ENCODE results near the gene ZBTB7C. TPM values are rescaled to one million over a fixed set of nuclear protein-coding genes. Genes with fewer than 3 reads are reported as not detected.

ZBTB7C gene
- total RNA-seq, 1 experiment from 2014 or later, result 0.32 TPM

DNA sequence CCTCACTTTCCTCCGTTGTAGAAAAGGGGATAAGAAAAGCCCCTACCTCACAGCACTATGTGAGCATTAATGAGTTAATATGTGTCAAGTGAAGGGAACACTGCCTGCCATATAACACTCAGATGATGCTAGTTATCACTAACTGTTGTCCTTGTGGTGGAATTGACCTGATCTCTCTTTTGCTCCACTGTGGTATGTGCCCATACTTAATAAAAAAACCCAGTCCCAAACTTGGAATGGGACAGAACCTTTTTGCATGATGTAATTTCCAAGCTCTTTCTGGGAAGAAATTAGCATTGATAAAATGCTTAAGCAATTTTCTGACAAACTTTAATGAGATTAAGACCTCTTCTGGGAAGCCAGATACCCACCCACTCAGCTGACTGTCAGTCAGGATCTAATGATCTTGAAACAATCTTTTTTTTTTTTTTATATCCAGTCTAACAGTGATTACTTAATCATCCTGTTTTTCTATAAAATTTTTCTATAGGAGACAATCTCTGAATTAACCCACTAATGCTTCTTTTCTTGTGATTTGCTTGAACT is 158.7 kb downstream of the ZBTB7C start:
- intact Hi-C loops (cut with micrococcal nuclease; ENCODE audit: unreplicated experiment), result no loop called here
- ChIA-PET CTCF (no interaction called here), POLR2A (ENCODE audit: low non-redundant PET) (no interaction called here)
- Histone ChIP-seq H3K4me3 (ENCODE audit: low read depth, low read length, poor library complexity, severe bottlenecking) (no peak overlapping the region), H3K4me1 (ENCODE audit: insufficient read depth, low read length, poor library complexity, severe bottlenecking) (peaks cover 10% of the 10 kb centered on the region), H3K9me3 (ENCODE audit: low read depth, low read length, poor library complexity, severe bottlenecking) (no peaks in the 10 kb centered on the region), H3K36me3 (ENCODE audit: insufficient read depth, low read length, poor library complexity, severe bottlenecking) (no peaks in the 10 kb centered on the region), H3K27ac (ENCODE audit: low read depth, low read length, poor library complexity, severe bottlenecking) (no peak overlapping the region), H3K27me3 (replicated peaks; ENCODE audit: insufficient read depth, low read depth, low read length, poor library complexity) (no peaks in the 10 kb centered on the region)
- peak; percentile 12 for DNase-seq (ENCODE audit: low spot score)
- no TSS peak for BruUV-seq (replicated peaks)
- TF ChIP-seq, protein P1, sequence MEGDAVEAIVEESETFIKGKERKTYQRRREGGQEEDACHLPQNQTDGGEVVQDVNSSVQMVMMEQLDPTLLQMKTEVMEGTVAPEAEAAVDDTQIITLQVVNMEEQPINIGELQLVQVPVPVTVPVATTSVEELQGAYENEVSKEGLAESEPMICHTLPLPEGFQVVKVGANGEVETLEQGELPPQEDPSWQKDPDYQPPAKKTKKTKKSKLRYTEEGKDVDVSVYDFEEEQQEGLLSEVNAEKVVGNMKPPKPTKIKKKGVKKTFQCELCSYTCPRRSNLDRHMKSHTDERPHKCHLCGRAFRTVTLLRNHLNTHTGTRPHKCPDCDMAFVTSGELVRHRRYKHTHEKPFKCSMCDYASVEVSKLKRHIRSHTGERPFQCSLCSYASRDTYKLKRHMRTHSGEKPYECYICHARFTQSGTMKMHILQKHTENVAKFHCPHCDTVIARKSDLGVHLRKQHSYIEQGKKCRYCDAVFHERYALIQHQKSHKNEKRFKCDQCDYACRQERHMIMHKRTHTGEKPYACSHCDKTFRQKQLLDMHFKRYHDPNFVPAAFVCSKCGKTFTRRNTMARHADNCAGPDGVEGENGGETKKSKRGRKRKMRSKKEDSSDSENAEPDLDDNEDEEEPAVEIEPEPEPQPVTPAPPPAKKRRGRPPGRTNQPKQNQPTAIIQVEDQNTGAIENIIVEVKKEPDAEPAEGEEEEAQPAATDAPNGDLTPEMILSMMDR (conservative IDR thresholded peaks at IDR 0.05; ENCODE audit: low read depth, low read length), result no peak
- TF ChIP-seq EZH2 (IDR thresholded peaks at IDR 0.05; ENCODE audit: borderline replicate concordance, low read depth, low read length, poor library complexity, severe bottlenecking), result no peak

DNA sequence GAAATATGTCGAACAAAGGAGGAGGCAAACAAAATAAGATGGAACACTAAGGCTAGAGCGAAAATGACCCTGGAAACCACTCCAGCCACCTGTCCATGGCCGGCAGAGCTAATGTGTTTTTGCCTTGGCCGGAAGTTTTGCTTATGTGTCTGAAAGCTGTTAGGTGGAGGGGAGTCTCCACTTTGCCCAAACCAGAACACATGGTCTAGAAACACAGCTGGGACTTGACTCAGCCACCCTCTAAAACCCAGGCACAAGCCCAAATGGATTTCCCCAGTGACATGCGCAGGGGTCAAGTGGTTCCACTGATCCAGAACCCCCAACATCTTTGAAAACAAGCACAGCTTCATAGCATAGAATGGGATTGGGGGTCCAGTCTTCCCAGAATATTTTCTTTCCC is 159.3 kb downstream of the ZBTB7C start:
- Histone ChIP-seq H3K4me3 (ENCODE audit: low read depth, low read length, poor library complexity, severe bottlenecking) (no peak overlapping the region), H3K36me3 (ENCODE audit: insufficient read depth, low read length, poor library complexity, severe bottlenecking) (no peaks in the 10 kb centered on the region), H3K27me3 (replicated peaks; ENCODE audit: insufficient read depth, low read depth, low read length, poor library complexity) (no peaks in the 10 kb centered on the region), H3K27ac (ENCODE audit: low read depth, low read length, poor library complexity, severe bottlenecking) (no peak overlapping the region), H3K4me1 (ENCODE audit: insufficient read depth, low read length, poor library complexity, severe bottlenecking) (peaks cover 10% of the 10 kb centered on the region), H3K9me3 (ENCODE audit: low read depth, low read length, poor library complexity, severe bottlenecking) (no peaks in the 10 kb centered on the region)
- no peak for DNase-seq (ENCODE audit: low spot score)
- ChIA-PET POLR2A (ENCODE audit: low non-redundant PET) (no interaction called here), CTCF (no interaction called here)
- no TSS peak for BruUV-seq (replicated peaks)
- intact Hi-C loops (cut with micrococcal nuclease; ENCODE audit: unreplicated experiment), result no loop called here
- no peak for TF ChIP-seq EZH2 (IDR thresholded peaks at IDR 0.05; ENCODE audit: borderline replicate concordance, low read depth, low read length, poor library complexity, severe bottlenecking)
- TF ChIP-seq, protein P1 (conservative IDR thresholded peaks at IDR 0.05; ENCODE audit: low read depth, low read length), result no peak

DNA sequence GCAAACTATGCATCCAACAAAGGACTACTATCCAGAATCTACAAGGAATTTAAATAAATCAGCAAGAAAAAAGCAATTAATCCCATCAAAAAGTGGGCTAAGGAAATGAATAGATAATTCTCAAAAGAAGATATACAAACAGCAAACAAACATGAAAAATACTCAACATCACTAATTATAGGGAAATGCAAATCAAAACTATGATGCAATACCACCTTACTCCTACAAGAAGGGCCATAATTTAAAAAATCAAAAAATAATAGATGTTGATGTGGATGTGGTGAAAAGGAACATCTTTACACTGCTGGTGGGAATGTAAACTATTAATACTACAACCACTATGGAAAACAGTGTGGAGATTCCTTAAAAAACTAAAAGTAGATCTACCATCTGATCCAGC is 164.7 kb downstream of the ZBTB7C start:
- no peaks in the 10 kb centered on the region for H3K27me3 ChIP-seq (replicated peaks; ENCODE audit: insufficient read depth, low read depth, low read length, poor library complexity)
- H3K9me3 ChIP-seq (ENCODE audit: low read depth, low read length, poor library complexity, severe bottlenecking), result no peaks in the 10 kb centered on the region
- H3K4me1 ChIP-seq (ENCODE audit: insufficient read depth, low read length, poor library complexity, severe bottlenecking), result no peaks in the 10 kb centered on the region
- no TSS peak for BruUV-seq (replicated peaks)
- ChIA-PET CTCF (no interaction called here), POLR2A (ENCODE audit: low non-redundant PET) (no interaction called here)
- TF ChIP-seq, protein P1 (conservative IDR thresholded peaks at IDR 0.05; ENCODE audit: low read depth, low read length), result no peak
- no peak for TF ChIP-seq EZH2 (IDR thresholded peaks at IDR 0.05; ENCODE audit: borderline replicate concordance, low read depth, low read length, poor library complexity, severe bottlenecking)
- no peaks in the 10 kb centered on the region for H3K36me3 ChIP-seq (ENCODE audit: insufficient read depth, low read length, poor library complexity, severe bottlenecking)
- no peak overlapping the region for H3K27ac ChIP-seq (ENCODE audit: low read depth, low read length, poor library complexity, severe bottlenecking)
- no peak overlapping the region for H3K4me3 ChIP-seq (ENCODE audit: low read depth, low read length, poor library complexity, severe bottlenecking)
- no peak for DNase-seq (ENCODE audit: low spot score)
- intact Hi-C loops (cut with micrococcal nuclease; ENCODE audit: unreplicated experiment), result no loop called here
